ENCODE measurements around the gene RELT.
"Not testable (repeated sequence)": the region's sequence is repeated elsewhere in the genome, so short reads cannot be mapped to it uniquely, and the experiment has no call there.

The RELT gene

DNA sequence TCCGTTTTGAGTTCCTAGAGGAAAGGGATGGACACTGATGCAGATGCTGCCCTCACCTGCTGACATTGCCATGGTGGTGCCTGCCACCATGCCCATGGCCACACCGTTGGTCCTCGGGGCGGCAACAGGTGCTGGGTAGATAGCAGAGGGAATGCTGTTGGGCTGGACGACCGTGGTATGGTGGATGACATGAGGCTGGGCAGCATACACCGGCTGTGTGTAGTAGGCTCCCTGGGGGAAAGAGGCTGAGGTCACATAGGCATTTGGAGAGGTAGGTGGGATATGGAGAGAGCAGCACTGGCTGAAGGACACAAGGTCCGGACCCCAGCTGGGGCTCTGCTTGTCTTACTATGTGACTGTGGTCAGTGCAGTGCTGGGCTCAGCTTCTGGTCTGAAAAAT, 33.2 kb downstream of the RELT start:
- no peak for DNase-seq

DNA sequence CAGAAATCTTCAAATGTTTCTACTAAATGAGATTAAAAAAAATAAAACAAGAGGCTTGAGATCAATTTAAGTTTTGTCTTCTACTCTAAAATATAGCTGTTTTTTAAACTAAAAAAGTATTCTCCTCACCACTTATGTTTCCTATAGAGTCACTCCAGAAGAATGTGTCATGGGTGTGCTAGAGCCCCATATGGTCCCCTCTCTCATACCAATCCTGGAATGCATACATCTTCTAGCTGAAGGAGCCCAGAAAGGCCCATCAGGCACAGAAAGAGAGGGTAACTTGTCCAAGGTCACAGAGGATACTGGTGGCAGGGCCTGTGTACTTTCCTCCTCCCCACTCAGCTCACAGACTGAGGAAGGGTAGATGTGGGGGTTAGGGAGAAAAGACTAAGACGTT, 34.4 kb downstream of the RELT start:
- DNase-seq, result no peak

DNA sequence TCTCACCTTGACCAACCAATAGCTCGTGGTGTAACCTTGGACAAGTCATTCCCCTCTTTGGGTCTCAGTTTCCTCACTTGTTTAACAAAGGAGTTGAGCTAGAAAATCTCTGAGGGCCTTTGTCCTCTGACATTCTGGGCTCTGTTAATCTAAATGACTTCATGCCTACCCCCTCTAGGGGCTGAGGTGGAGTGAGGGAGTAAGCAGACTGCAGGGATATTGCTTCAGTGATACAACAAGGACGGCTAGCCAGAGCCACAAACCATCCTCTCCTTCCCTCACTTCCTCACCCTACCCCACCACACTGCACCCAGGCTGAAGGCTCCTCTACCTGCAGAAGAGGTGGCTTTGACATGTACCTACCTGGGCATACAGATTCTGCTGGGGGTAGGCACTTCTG, 34.8 kb downstream of the RELT start:
- DNase-seq, result no peak

DNA sequence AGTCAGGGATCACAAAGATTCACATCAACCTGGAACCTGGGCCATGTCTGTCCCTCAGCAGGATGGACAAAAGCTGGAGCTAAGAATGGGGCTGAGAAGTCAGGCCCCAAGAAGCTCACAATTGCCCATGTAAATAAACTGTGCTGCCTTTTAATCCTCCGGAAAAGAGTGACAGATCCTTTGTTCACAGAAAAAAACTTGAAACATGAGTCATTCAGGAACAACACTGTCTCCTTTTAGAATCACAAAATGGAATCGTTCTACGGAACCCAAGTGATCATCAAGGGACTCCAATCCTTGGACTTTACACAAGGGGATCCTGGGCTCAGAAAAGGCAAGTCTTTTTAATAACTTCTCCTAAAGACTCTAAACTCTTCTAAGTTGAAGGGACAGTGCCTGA, 36.1 kb downstream of the RELT start:
- no peak for DNase-seq

DNA sequence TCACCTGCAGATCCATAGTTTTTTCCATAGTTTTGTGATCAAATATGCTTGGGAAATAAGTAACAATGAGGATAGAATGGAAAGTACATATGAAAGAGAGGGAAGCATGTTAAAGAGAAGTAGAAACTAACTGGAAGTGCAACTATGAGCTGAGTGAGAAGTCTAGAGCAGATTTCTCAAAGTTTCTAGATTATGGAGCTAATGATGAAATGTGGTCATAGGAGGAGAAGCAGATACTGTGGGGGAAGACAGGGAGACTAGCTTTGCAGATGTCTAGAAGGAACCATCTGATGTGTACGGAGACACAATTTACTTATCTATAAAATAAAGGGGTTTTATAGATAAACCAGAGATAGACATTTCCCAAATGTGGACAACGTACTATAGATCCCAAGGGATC, 37.1 kb downstream of the RELT start:
- DNase-seq, result no peak

DNA sequence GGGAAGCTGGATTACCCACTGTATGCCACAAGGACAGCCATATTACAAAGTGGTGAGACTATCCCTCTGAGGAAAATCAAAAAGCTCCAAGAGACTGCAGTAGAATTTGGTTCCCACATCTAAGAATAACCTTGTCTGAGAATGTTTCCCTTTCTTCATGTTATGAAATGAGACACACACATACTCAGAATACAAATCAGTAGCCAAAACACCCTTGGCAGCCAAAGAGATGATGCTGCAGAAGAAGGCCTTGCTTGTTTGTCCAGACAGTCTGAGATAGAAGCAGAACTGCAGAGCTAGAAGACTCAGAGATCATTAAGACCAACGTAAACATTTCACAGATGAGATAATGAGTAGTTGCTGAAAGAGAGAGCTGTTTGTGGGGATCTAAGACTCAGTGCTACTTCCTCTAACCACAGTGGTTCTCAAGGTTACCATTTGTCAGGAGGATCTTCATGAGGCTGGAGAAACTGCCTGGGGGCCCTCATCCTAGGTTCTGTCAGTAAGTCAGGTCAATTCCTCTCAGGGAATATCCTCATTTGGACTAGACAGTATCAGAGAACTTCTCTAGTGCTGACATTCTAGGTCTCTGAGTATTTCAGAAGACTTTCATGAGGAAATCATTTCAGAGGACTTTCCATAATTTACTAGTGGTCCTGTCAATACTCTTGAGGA, 38.9 kb downstream of the RELT start:
- no peak for DNase-seq

DNA sequence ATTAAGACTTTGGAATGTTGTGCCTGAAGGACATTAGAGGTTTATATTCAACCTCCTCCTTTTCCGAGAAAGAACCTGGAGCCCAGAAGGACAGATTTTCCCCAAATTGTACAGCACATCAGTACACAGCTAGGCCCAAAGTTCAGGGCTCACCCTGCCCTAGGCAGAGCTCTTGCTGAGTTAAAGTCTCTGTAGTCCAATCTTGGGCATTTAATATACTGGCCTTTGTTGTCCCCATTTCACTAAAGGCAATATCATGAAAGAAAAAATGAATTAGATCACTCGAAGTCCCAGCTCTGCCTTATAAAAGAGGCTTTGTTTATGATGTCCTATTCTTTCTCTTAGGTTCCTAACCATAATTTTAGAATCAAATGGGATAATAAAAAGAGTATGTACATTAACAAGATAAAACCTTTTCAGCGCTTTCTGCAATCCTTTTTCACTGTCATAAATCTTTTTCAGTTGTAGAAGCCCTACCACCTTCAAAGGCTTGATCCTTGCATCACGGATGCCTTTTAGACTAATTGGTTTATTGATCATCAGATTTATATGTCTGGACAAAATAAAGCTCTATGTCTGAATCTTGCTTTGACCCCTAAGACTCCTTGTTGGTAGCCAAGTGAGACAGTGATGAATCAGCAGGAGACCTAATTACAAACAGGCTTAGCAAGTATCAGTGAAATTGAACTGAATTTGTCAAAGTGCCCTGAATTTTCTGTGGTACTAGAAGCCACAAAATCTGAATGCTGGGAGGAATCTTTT, 39.8 kb downstream of the RELT start:
- no peak for DNase-seq

DNA sequence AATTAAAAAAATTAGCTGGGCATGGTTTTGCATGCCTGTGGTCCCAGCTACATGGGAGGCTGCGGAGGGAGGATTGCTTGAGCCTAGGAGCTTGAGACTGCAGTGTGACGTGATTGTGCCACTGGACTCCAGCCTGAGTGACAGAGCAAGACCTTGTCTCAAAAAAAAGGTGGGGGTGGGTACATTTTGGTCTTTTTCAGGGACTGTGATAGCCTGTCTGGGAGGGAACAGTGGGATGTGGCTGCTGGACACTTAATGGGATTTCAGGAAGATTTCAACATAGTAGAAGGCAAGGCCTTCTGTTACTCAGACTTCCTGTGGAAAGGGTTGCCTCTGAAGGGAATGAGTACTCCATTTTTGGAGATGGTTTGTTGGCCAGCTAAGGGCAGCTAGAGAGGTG, 40.6 kb downstream of the RELT start:
- no peak for DNase-seq

DNA sequence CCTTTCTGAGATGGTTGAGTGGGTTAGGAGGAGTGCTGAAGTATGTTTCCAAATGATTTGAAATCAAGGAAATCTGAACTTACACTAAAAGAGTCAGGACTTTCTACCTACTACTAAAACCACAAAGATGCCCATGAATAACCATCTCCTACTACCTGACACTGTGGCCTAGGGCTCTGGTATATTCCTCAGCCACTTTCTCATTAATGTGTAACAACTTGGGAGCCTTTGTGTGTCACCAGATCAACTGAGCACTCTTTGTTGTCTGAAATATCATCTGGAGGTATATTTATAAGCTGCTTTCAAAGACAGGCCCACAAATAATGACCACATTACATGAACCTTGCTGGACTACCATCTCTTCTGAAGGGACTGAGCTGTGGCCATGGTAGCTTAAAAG, 43.9 kb downstream of the RELT start:
- no peak for DNase-seq

DNA sequence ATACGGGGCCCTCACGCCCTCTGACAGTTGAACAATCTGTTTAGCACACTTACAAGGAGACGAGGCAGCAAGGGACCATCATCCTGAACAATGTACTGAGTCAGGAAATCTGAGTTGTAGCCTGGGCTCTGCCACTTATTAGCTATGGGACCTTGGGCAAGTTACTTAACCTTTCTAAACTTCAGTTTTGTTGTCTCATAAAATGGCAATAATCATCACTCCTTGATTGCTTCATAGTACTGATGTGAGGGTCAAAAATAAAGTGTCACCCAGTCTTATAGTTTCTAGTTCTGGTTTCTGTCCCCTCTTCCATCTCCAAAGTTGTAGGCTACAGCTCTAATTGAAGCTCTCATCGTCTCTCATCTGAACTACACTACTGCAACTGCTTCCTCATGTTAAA, 46.7 kb downstream of the RELT start:
- DNase-seq, result no peak

DNA sequence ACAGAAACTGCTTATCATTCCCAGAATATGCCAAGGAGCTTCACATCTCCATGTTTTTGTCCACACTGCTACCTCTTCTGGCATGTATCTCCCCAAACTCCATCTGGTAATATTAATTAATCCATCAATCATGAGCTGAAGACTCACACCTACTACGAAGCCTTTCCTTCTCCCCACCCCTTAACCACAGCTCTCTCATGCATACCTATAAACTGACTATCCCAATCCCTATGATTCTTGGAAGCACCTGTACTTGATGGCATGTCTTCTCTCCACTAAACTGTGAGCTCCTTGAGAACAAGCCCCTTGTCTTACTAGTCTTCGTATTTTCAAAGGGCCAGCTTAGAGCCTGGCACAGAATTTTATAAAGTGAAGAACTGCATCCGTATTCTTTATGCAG, 47.3 kb downstream of the RELT start:
- DNase-seq, result no peak

DNA sequence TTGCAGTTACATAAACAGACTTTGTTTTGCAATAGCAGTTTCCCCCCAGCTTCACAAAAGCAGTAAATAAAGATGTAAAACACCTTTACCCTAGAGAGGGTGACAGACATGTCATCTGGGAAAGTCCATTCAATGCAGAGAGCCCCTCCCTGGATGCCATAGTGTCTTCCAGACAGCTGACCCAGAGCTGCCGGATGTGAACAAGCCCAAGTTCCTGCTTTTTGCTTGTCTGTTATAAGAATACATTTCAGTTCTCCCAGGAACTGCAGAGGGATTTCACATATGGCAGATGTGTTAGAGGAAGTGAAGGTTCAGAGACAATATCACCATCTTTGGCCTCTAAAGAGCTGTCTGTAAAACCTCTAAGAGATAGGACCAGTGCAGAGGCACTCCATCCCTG, 48.9 kb downstream of the RELT start:
- DNase-seq, result no peak

DNA sequence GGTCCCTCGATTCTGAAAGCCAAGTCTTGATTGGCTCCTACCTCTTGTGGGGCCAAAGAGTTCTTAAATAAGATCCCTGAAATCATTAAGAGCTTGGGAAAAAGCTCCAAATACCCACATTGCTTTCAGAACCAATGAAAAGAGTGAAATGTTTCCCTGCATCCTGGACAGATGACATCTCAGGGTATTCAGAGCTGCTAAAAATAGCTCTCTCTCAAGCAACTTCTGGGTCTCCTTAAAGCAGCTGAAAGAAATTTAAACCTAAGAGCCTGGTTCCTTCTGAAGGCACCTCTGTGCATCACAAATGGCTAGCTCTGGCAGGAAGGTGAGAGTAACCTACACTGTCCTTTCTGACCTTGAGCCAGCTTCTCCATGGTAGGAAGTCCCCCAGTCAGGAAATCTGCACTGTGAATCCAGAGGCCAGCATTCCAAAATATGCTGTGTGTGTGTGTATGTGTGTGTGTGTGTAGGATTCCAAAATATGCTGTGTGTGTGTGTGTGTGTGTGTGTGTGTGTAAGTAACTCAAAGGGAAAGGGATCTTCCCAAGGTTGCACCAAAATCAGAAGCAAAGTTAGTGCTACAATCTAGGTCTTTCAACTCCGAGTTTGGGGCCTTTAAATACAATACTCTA, 50.1 kb downstream of the RELT start:
- no peak for DNase-seq

DNA sequence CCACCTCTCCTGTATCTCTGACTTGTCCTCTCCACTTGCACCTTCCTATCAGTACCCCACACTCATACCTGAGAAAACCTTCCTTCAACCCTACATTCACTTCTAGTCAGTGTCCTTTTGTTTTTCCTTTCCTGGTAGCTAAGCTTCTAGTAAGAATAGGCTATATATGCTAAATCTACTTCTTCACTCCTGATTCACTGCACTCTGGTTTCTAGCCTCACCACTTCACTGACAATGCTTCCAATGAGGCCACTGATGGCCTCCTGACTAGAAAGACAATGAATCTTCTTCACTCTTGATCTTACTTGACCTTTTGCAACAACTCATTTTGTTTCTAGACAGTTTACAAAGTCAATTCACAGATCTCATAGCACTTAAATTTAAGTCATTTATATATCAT, 52.0 kb downstream of the RELT start:
- DNase-seq, result no peak

DNA sequence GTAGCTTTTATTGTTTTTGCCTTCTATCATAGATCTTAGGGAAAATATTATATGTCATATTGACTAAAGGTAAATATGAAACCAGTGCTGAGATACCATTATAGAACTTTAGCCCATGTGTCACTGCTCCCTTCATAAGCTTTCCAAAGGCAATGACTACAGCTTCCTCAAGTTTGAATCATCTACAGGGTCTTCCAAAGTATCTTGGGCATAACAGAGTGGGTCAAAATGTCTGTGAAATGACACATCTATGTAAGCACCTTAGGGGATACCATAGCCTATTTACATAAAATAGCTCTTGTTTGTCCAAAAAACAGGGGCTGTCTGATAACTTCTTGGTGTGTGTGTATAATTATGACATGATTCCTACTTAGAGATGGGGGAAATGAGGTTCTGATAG, 52.5 kb downstream of the RELT start:
- no peak for DNase-seq

DNA sequence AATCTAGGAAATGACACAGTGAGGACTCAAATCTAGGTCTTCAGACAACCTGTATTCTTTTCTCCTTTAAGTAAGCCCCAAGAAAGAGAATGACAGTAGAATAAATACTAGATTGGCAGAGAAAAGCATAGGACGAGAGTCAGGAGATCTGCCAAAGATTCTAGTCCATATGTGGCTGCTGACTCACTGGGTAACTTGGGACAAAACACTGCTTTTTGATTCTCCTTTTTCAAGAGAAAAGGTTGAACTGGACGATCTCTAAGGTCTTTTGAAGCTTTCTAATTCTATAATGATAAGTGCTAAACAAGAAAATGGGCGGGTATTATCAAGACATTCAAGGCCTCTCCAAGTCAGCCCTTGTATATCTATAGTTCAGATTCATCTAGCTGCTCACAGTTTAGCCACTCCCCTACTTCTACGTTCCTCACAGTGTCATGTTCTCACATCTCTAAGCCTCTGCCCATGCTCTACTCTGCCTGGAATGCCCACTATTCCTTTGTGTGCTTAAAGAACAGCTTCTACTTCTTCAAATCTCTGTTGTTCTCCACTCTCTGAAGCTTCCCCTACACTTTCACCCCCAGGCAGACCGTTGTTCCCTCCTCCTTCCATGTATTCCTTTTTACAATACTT, 53.0 kb downstream of the RELT start:
- no peak for DNase-seq

DNA sequence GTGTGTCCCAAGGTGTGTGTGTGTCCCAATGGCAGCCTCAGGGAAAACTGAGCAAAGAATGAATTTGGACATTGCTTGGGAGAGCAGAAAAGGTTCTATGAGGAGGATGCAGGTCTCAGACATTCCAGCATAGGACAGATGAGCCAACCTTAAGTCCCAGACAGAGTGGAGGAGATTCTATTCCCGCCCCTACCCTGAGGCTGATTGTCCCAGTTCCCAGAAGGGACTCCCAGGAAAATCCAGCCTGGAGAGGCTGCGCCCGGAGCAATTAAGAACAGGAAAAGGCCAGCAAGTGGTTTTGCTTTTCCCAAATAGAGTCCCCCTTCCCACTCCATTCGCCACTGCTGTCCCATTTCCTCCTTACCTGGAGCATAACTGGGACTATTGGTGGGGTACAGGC, 54.1 kb downstream of the RELT start:
- no peak for DNase-seq

DNA sequence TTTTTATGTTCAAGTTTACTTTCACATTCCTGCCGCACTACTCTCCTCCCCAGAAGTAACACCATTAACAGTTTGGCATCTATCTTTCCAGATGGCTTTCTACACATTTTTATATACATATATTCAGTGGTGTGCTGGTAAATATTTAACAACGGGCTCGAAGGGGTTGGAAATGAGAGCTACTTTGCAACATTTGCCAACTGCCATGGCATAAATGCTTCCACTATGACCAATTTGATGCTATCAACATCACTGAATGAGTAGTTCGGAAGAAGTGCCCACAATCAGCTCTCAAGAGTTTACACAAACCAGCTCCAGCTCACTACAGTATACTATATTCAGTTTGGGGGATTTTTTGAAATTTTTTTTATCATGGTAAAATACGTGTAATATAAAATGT, 55.2 kb downstream of the RELT start:
- no peak for DNase-seq

DNA sequence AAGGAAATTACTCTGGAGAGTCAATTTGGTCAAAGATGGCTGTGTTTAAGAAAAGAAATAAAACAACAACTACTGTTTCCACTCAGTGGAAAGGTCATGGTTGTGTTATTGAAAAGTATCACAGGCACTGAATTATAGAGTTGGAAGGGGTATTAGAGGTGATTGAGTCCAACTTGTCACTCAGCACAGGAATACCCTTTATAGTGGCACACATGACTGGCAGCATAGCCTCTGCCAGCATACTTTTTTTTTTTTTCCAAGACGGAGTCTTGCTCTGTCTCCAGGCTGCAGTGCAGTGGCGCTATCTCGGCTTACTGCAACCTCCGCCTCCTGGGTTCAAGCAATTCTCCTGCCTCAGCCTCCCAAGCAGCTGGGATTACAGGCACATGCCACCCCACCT, 60.7 kb downstream of the RELT start:
- not testable (repeated sequence) for DNase-seq

DNA sequence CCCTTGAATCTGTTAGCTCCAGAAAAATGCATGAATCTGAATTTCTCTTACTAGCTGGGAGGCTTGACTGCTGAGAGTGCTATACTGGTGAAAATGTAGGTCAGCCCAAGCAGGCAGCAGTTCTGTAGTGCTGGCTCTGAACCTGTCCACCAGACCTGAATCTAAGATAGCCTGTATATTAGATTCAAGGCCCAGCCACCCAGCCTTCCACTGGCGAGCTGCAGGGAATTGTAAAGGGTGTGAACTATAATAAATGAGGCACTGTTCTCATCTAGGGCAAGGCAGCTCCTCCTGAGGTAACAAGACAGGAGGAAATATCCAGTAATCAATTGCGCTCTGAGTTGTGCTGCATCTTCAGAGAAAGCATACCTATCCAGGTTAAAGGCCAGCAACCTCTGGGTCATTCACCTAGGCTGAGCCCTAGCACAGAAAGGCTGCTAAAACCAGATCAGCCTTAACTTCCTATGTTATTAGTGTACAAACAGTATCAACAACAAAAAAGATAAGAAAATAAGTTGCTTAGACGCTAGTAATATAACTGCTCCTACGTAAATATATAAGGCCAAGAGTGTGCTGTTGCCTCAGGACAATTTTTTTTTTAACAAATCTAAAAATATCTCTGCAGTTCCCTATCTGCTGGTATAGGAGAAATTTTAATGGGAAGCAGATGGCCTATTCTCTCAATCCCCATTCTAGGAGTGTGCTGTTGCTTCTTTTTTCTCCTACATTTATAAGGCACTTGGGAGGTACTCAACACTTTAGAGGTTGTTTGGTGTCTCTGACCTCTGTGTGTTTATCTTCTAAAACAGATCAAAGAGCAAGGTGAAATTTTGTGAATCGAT, 63.0 kb downstream of the RELT start:
- DNase-seq, result peak; percentile 1

DNA sequence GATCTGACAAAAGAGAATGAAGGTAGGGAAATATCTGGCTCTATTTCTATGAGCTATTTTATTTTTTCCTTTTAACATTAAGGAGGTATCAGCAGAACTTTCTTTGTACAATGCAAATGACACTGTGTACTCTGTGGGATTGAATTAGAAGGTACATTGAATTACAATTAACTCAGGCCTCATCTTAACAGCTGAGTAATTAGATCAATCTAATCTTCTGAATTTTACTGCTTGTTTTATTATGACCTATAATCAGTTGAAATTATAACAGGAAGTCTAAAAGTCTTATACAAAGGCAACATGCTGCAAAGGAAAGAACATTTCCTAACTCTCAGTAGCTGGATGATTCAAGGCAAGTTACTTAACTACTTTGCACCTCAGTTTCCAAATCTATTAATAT, 69.8 kb downstream of the RELT start:
- no peak for DNase-seq

DNA sequence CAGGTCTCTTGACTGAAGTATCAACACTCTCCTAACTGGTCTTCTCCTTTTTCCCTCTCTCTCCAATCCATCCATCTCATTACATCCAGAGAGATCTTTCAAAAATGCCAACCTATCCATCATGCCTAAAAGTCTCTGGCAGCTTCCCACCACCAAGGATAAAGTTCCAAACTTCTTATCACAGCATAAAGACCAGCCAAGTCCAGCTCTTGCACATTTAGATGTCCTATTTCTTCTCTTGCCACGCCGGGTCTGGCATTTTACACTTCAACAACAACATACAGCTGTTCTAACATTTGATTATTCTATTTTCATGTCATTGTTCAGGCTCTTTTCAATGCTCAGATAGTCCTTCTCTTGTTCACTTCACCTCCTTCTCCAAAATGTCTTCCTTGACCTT, 70.6 kb downstream of the RELT start:
- no peak for DNase-seq
